GM19025 (cell line): ENCODE measurements around the gene LMAN2.
"Not testable (repeated sequence)": the region's sequence is repeated elsewhere in the genome, so short reads cannot be mapped to it uniquely, and the experiment has no call there.

Experiments
- ATAC-seq: cut with Tn5 transposase; IDR thresholded peaks from one replicate; pipeline ENCODE4 v1.9.1; 2021; ENCODE audit warnings: mild to moderate bottlenecking, low read depth, moderate library complexity; ENCODE audit not compliant: unreplicated experiment

LMAN2 gene

DNA sequence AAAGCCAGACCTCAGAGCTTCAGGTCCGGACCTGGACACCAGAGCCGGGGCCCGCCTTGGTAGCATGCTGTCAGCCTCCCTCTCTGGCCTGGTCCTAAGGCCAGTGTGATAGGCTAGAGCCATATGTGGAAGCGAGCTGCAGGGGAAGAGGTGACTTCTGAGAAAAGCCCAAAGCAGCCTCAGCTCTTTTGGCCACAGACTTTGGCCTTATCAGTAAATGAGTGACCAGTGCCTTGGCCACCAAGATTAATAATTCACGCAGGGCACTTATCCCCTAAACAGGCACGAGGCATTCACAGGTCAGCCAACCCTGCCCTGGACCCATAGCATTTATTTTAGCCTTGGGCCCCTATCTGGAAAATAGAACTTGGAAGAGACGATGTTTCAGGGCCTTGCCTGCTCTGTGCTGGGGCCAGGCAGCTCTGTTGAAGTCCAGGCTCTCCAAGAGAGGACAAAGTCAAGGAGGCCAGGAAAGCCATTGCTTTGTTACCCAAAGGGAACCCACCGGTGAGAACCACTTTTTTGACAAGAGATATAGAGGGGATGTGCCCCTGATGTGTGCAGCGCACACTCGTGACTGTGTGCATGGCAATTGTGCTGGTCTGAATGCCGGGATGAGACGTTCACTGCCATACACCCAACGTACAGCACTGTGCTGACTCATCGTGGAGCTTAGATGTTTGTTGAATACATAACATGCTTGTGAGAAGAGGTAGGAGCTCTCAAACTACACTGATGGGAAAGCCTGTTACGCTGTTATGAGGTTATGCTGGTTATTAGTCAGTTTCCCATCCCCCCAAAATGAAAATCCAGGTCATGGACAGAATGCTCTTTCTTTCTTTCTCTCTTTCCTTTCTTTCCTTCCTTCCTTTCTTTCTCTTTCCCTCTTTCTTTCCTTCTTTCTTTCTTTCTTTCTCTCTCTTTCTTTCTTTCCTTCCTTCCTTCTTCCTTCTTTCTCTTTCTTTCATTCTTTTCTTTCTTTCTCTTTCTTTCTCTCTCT is 27.7 kb upstream of the LMAN2 start:
- peak; percentile 59 for ATAC-seq

GRCh38 chr5:177377851-177378776 is 26.6 kb upstream of the LMAN2 start:
- no peak for ATAC-seq

GRCh38 chr5:177376107-177376506 is 24.6 kb upstream of the LMAN2 start:
- ATAC-seq = no peak

DNA sequence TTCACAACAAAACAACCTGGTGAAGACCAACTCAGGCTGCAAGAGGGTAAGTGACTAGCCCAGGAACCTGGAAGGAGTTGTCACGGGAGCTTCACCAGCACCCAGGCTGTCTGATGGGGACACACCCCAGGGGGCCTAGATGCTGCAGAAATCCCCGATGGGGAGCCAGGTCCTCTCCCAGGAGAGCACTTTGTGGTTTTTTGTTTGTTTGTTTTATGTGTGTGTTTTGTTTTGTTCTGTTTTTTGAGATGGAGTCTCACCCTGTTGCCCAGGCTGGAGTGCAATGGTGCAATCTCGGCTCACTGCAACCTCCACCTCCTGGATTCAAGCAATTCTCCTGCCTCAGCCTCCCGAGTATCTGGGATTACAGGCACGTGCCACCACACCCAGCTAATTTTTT is 24.0 kb upstream of the LMAN2 start:
- not testable (repeated sequence) for ATAC-seq

DNA sequence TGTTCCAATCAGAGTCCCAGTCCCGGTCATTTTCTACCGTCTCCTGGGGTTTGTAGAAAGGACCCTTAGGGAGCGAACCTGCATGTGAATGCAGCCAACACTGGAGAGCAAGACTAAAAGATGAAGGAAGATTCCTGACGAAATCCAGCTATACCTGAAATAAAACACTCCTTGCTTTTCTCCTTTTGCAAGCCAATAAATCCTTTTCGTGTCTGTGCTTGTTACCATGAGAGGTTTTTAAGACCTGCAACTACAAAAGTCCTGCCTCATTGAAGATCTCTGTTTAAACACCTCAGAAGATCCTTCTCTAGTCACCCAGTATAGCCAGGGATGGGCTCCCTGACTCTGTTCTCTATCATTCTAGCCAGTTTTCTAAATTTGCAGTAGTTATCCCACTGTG is 22.7 kb upstream of the LMAN2 start:
- no peak for ATAC-seq

GRCh38 chr5:177373806-177374205 is 22.3 kb upstream of the LMAN2 start:
- ATAC-seq = no peak

- no peak for ATAC-seq
Observed at GRCh38 chr5:177372910-177373309, 21.4 kb upstream of the LMAN2 start.

GRCh38 chr5:177372034-177372896 is 20.8 kb upstream of the LMAN2 start:
- ATAC-seq = no peak

- ATAC-seq = no peak
Observed at GRCh38 chr5:177371120-177372033, 19.9 kb upstream of the LMAN2 start.

GRCh38 chr5:177370488-177371119 is 19.1 kb upstream of the LMAN2 start:
- ATAC-seq = peak; percentile 62

DNA sequence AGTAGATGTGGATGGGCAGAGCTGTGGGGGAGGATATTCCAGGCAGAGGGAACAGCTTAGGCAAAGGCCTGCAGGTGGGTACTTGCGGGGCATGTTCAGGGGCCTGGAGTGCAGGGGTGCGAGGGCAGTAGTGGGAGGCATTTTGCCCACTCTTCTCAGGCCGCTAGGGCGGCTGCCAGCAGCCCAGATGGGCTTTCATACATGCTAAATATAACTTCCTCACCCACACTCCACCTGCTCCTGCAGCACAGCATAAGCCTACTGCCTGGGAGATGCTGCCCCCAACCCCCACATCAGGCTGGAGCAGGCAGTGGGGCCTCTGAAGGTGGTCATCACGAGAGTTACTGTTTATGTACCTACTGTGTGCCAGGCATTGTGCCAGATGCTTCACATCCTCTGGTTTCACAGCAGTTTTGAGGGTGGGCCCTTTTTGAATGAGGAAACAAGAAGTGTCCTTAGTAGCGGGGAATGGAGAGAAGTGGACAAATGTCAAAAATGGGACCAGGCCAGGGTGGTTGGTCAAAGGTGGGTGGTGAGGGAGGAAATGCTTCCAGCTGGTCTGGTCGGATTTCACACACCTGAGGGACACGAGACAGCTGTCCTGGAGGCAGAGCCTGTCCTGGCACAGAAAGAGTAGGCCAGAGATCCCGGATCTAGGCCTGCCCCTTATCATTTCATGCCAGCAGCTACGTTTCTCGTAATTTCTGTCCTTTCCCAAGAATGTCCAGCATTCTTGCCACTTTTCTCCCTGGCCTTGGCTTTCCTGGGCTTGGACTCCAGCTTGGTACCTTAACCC is 18.4 kb upstream of the LMAN2 start:
- ATAC-seq = no peak

GRCh38 chr5:177368869-177369644 is 17.6 kb upstream of the LMAN2 start:
- no peak for ATAC-seq

GRCh38 chr5:177367981-177368868 is 16.8 kb upstream of the LMAN2 start:
- no peak for ATAC-seq

DNA sequence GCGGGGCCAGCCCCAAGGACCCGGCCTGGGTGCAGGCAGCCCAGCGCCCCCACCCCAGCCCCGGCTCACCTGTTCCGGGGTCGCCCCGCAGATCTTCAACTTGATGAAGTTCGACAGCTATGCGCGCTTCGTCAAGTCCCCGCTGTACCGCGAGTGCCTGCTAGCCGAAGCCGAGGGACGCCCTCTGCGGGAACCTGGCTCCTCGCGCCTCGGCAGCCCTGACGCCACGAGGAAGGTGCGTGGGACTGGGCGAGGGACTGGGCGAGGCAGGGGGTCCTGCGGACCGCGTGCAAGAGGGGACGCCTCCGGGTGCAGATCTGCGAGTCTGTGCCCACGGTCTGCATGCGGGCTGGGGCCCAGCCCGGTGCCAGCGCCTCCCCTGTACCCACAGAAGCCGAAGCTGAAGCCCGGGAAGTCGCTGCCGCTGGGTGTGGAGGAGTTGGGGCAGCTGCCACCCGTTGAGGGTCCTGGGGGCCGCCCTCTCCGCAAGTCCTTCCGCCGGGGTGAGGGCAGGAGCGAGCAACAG is 15.9 kb upstream of the LMAN2 start:
- no peak for ATAC-seq

DNA sequence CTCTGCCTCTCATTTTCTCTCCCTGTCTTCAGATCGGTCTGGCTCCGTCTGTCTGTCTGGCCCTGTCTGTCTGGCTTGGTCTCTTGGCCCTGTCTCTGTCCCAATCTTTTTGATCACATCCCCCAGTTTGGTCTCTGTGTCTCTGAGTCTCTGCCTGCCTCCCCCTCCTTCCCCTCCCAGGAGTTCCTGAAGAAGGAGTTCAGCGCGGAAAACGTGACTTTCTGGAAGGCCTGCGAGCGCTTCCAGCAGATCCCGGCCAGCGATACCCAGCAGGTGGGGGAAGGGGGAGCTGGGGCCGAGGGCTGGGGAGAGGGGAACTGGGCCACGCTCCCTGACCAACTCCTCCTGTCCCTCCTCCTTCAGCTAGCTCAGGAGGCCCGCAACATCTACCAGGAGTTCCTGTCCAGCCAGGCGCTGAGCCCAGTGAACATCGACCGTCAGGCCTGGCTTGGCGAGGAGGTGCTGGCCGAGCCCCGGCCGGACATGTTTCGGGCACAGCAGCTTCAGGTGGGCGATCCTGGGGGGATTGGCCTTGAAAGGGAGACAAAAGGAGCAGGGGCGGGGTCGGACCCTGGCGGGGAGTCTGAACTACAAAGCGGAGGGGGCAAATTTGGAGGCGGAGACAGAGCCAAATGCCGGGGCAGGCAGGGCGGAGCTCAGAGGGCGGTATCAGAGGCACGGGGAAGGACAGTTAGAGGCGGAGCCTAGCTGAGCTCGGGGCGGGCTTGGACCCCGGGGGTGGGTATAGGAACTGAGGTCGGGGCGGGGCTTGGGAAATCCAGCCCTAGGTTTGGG is 15.3 kb upstream of the LMAN2 start:
- no peak for ATAC-seq
